OCI-LY7 (cell line): ENCODE data around the gene APBB2.

Experiments used
- CTCF ChIP-seq: fragments of 200-600 bp; sonication (generic); conservative IDR thresholded peaks from 2 replicates; pipeline ENCODE4 v1.5.1; 2014; ENCODE audit warnings: mild to moderate bottlenecking, antibody characterized with exemption, low read length, moderate library complexity, mixed read lengths
- EZH2phosphoT487 ChIP-seq: fragments of 200-600 bp; sonication (generic); IDR thresholded peaks from 2 replicates; pipeline ENCODE4 v1.6.1; 2018; ENCODE audit warnings: low read depth, borderline replicate concordance, mild to moderate bottlenecking, mixed run types, antibody characterized with exemption, low read length, moderate library complexity, mixed read lengths

DNA sequence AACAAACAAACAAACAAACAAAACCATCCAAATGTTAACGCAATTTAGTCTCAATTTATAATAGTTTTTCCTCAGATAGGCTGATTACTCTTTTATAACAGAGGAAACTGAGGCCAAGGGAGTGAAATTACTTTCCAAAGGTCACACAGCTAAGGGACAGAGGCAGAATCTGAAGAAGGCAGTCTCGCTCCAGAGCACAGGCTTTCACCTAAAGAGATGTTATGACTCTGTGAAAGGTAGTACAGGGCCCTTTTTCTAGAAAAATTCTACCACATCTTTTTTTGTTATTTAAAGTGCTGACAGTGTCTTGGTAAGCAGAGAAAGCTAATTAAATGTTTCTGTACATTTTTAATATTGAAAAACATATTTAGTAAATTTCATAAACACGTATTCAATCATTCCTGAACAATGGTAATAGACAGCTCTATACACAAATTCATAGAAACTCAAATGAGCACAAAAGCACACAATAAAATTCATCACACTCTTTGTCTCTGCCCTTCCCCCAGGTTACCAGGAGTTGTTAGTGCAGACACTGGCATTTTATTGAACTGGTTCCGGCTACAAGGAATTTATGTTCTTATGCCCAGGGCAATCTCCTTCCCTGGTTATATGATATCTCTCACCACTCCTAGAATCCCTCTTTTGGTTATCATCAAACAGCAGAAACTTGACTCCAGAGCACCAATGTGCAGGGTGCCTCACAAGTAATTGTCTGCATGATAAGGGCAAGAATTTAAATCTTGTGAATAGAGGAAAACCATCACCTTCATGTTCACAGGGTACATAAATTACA, 7.7 kb upstream of the APBB2 start:
- TF ChIP-seq CTCF: no peak
- no peak for TF ChIP-seq EZH2phosphoT487
